GM18499 (cell line): ENCODE results near the gene RGS8.
"Not testable (repeated sequence)": the region's sequence is repeated elsewhere in the genome, so short reads cannot be mapped to it uniquely, and the experiment has no call there.

Experiments
- ATAC-seq: cut with Tn5 transposase; IDR thresholded peaks from one replicate; pipeline ENCODE4 v1.9.1; 2021; ENCODE audit warnings: moderate number of reproducible peaks; ENCODE audit not compliant: insufficient read depth, unreplicated experiment

The RGS8 gene

GRCh38 chr1:182703539-182703938, 19.2 kb upstream of the RGS8 start:
- ATAC-seq, result no peak

- ATAC-seq, result no peak
Observed at GRCh38 chr1:182702826-182703524, 18.6 kb upstream of the RGS8 start.

GRCh38 chr1:182700351-182700709, 15.9 kb upstream of the RGS8 start:
- ATAC-seq, result no peak

- ATAC-seq, result no peak
Observed at GRCh38 chr1:182699393-182700350, 15.3 kb upstream of the RGS8 start.

- no peak for ATAC-seq
Observed at GRCh38 chr1:182698971-182699370, 14.6 kb upstream of the RGS8 start.

GRCh38 chr1:182693139-182693538, 8.8 kb upstream of the RGS8 start:
- not testable (repeated sequence) for ATAC-seq

GRCh38 chr1:182690886-182691443, 6.6 kb upstream of the RGS8 start:
- no peak for ATAC-seq

GRCh38 chr1:182688436-182689205, 4.2 kb upstream of the RGS8 start:
- ATAC-seq, result no peak

- no peak for ATAC-seq
Observed at GRCh38 chr1:182687361-182687760, 3.0 kb upstream of the RGS8 start.

- ATAC-seq, result no peak
Observed at GRCh38 chr1:182686446-182686845, 2.1 kb upstream of the RGS8 start.

GRCh38 chr1:182685215-182685614, 828 bp upstream of the RGS8 start:
- no peak for ATAC-seq

GRCh38 chr1:182682898-182683501, 1.4 kb downstream of the RGS8 start:
- ATAC-seq, result no peak

- ATAC-seq, result no peak
Observed at GRCh38 chr1:182682406-182682805, 2.0 kb downstream of the RGS8 start.

GRCh38 chr1:182681568-182681912, 2.8 kb downstream of the RGS8 start:
- ATAC-seq, result no peak

- no peak for ATAC-seq
Observed at GRCh38 chr1:182680901-182681567, 3.4 kb downstream of the RGS8 start.

- no peak for ATAC-seq
Observed at GRCh38 chr1:182680408-182680807, 4.0 kb downstream of the RGS8 start.

GRCh38 chr1:182679684-182680083, 4.7 kb downstream of the RGS8 start:
- ATAC-seq, result no peak

- peak; percentile 77 for ATAC-seq
Observed at GRCh38 chr1:182677397-182678098, 6.8 kb downstream of the RGS8 start.

- no peak for ATAC-seq
Observed at GRCh38 chr1:182676274-182676673, 8.1 kb downstream of the RGS8 start.
